ENCODE results near the gene GRAMD4. TPM values are rescaled to one million over a fixed set of nuclear protein-coding genes. Genes with fewer than 3 reads are reported as not detected.

The GRAMD4 gene
- polyA plus RNA-seq, 1 of the 3 experiments (the other 2 are of a cell fraction): 15.5 TPM

DNA sequence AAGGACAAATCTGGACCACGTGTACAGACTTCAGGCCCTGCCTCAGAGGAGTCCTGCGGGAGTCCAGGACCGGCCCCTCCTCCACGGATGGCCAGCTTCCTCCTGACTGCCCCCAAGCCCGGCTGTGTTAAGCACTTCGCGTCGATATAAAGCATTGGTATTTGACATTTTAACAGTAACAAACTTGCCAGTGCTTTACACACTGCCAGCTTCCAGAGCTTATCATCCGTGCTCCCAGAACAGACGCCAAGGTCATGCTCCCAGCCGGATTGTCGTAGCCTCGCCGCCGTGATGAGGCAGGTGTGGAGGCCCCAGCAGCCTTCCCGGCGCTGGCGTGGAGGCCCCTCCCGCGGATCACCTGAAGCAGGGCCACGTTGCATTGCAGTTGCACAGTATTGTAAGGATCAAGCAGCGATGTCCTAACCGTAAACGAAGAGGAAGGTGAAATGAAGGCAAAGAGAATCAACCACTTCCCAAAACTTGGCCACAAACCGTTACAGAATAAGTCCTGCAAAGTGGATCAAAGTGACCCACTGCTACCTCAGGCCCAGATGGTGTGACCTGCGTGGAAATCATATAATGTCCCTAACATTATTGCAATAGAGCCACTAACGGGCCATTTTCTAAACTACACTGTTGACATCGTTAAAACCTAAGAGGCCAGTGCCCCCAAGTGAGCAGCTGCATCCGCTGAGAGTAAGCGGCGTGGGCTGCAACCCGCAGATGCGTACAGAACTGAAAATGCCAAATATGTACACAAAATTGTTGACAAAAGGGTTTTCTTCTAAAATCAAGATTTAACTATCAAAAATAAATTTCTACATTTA lies 66.2 kb downstream of the GRAMD4 start:
- Histone ChIP-seq H3K27me3 (ENCODE audit: insufficient read depth) (no peaks in the 10 kb centered on the region), H3K9ac (no peak overlapping the region), H3K36me3 (replicated peaks in 1 of 2; ENCODE audit: control insufficient read depth in 1 of 2, insufficient read depth in 2 of 2, low read length in 1 of 2) (peaks cover 16 to 46% of the 10 kb centered on the region in 2 experiments), H3F3A (replicated peaks; ENCODE audit: insufficient read depth) (peaks cover 1% of the 10 kb centered on the region), H3K4me3 (ENCODE audit: low read depth in 2 of 2, low read length in 1 of 2) (no peak overlapping the region), H4K20me1 (ENCODE audit: insufficient read depth) (no peaks in the 10 kb centered on the region), H2AFZ (ENCODE audit: low read depth) (no peak overlapping the region), H3K9me2 (no peaks in the 10 kb centered on the region), H3K27ac (ENCODE audit: low read depth in 2 of 2, low read length in 1 of 2) (no peak overlapping the region), H3K79me2 (ENCODE audit: insufficient read depth) (no peaks in the 10 kb centered on the region), H3K9me3 (no peaks in the 10 kb centered on the region), H3K4me2 (no peak overlapping the region), H3K4me1 (ENCODE audit: control insufficient read depth in 1 of 2, insufficient read depth in 2 of 2, low read depth in 1 of 2, low read length in 1 of 2) (no peaks in the 10 kb centered on the region; a peak in 1 of 4 replicates)
- ChIA-PET CTCF (interaction anchor here (1.1 to 2.5 kb wide), 3 partner anchors 26 to 123 kb away, joined by 3 to 17 read pairs (median 4); no protein-coding TSS in a partner anchor), POLR2A (no interaction called here)
- DNase-seq: no peak
- TF ChIP-seq RFX5 (IDR thresholded peaks at IDR 0.05; ENCODE audit: low read length) (no peak), CTCF (IDR thresholded peaks at IDR 0.05) (no peak), RAD21 (IDR thresholded peaks at IDR 0.05; ENCODE audit: low read length) (no peak)
- TF ChIP-seq, protein P1, sequence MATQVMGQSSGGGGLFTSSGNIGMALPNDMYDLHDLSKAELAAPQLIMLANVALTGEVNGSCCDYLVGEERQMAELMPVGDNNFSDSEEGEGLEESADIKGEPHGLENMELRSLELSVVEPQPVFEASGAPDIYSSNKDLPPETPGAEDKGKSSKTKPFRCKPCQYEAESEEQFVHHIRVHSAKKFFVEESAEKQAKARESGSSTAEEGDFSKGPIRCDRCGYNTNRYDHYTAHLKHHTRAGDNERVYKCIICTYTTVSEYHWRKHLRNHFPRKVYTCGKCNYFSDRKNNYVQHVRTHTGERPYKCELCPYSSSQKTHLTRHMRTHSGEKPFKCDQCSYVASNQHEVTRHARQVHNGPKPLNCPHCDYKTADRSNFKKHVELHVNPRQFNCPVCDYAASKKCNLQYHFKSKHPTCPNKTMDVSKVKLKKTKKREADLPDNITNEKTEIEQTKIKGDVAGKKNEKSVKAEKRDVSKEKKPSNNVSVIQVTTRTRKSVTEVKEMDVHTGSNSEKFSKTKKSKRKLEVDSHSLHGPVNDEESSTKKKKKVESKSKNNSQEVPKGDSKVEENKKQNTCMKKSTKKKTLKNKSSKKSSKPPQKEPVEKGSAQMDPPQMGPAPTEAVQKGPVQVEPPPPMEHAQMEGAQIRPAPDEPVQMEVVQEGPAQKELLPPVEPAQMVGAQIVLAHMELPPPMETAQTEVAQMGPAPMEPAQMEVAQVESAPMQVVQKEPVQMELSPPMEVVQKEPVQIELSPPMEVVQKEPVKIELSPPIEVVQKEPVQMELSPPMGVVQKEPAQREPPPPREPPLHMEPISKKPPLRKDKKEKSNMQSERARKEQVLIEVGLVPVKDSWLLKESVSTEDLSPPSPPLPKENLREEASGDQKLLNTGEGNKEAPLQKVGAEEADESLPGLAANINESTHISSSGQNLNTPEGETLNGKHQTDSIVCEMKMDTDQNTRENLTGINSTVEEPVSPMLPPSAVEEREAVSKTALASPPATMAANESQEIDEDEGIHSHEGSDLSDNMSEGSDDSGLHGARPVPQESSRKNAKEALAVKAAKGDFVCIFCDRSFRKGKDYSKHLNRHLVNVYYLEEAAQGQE (IDR thresholded peaks at IDR 0.05; ENCODE audit: low read depth, low read length): no peak
- WGBS (ENCODE audit: low lambda C conversion rate): 93% methylated on average over 28 of the region's 33 CpGs

DNA sequence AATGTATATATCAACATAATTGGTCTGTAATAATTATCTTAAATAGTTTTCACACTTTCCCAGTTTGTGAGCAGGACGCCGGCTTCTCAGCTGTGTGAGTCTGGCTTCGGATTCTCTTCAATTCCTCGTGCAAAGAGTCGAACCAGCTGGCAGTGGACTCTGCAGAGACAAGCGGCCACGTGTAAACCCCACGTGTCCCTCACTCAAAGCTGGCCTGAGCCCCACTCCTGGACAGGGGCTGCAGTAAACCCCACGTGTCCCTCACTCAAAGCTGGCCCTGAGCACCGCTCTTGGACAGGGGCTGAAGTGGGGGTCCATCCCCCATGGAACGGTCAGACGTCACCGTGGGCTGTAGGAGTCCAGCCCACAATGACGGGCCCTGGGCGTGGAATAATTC lies 66.9 kb downstream of the GRAMD4 start:
- Histone ChIP-seq H3K9me3 (no peaks in the 10 kb centered on the region), H3K36me3 (replicated peaks in 1 of 2; ENCODE audit: control insufficient read depth in 1 of 2, insufficient read depth in 2 of 2, low read length in 1 of 2) (peaks cover 16 to 50% of the 10 kb centered on the region in 2 experiments), H3F3A (replicated peaks; ENCODE audit: insufficient read depth) (no peaks in the 10 kb centered on the region), H4K20me1 (ENCODE audit: insufficient read depth) (no peaks in the 10 kb centered on the region), H2AFZ (ENCODE audit: low read depth) (no peak overlapping the region), H3K4me1 (ENCODE audit: control insufficient read depth in 1 of 2, insufficient read depth in 2 of 2, low read depth in 1 of 2, low read length in 1 of 2) (no peaks in the 10 kb centered on the region; a peak in 1 of 4 replicates), H3K27ac (ENCODE audit: low read depth in 2 of 2, low read length in 1 of 2) (no peak overlapping the region), H3K9ac (no peak overlapping the region), H3K27me3 (ENCODE audit: insufficient read depth) (no peaks in the 10 kb centered on the region), H3K4me2 (no peak overlapping the region), H3K9me2 (no peaks in the 10 kb centered on the region), H3K79me2 (ENCODE audit: insufficient read depth) (no peaks in the 10 kb centered on the region), H3K4me3 (ENCODE audit: low read depth in 2 of 2, low read length in 1 of 2) (no peak overlapping the region)
- CTCF ChIA-PET: interaction anchor here (1.3 to 2.5 kb wide), 2 partner anchors 71 to 124 kb away, joined by 3 to 17 read pairs; no protein-coding TSS in a partner anchor
- WGBS (ENCODE audit: low lambda C conversion rate): 95% methylated on average over 13 of the region's 15 CpGs
- DNase-seq: no peak
- no peak for TF ChIP-seq EZH2phosphoT487 (IDR thresholded peaks at IDR 0.05; ENCODE audit: borderline replicate concordance, low read depth)
- POLR2A ChIA-PET: no interaction called here

Data from SK-N-SH (cell line).